Measurements from ENCODE around the gene KIF18B. TPM values are rescaled to one million over a fixed set of nuclear protein-coding genes. Genes with fewer than 3 reads are reported as not detected.

The KIF18B gene
- 23.3 TPM for polyA plus RNA-seq (2013, experiment 1 of 2)
- polyA plus RNA-seq (2013, experiment 2 of 2): 23.0 TPM

DNA sequence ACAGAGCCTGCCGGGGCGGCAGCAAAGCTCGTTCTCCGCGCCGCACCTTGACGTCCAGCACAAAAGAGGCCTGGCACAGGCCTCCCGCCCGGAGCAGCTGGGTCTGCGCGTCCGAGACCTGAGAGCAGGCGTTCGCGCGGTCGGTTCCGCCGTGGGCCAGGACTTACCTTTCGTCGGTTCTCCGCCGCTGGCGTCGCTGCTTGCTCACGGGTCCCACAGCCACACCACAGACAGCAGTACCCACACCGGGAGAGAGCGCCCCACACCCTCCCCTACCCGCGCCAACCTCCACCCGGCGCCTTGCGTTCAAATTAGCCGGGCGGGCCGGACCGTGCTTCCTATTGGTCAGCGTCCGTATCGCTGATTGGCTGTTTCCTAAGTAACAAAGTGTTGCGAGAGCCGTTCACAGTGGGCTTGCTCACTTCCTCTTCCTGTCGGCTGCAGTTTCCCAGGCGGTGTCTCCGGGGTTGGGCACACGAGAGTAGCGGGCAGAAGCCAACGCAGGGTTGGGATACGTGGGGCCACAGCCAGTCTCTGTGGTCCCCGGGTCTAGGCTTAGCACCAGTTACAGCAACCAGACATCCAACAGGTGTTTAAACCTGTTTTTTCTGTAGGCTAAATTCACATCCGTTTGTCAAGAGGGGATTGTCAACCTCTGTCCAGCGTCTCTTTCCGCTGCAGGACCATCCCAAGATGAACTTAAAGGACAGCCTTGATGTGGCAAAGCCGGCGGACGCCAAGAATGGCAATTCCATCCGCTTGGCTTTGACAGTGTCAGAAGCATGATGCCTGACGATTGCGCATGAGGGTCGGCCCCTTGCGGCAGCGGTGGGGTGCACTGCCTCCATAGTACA lies at the start of gene KIF18B:
Gene KIF18B (minus strand): TSS at position 313 of the 854 bp plus-strand sequence. CDS start 11,429 bp downstream, outside the sequence.
- H3K36me3 ChIP-seq (ENCODE audit: control insufficient read depth, insufficient read depth, low read length): no peaks in the 10 kb centered on the region
- peaks cover 21% of the 10 kb centered on the region for H3K79me2 ChIP-seq (ENCODE audit: control insufficient read depth, insufficient read depth, low read length)
- H4K8ac ChIP-seq (ENCODE audit: low read depth, low read length): no peak within 1 kb of the TSS
- peak within 1 kb of the TSS; percentile 98 for H3K56ac ChIP-seq (ENCODE audit: low read length)
- peak within 1 kb of the TSS; percentile 71 for H2BK5ac ChIP-seq (ENCODE audit: low read length)
- H3K79me1 ChIP-seq (ENCODE audit: low read length): peaks cover 4% of the 10 kb centered on the region
- H3K27ac ChIP-seq (ENCODE audit: low read depth, low read length): peak within 1 kb of the TSS; percentile 14
- no peak within 1 kb of the TSS for H2BK120ac ChIP-seq (ENCODE audit: low read depth, low read length)
- peaks cover 4% of the 10 kb centered on the region for H3K4me1 ChIP-seq (ENCODE audit: control insufficient read depth, low read depth, low read length)
- H3K27me3 ChIP-seq (ENCODE audit: insufficient read depth, low read length, poor library complexity): no peaks in the 10 kb centered on the region
- peak within 1 kb of the TSS; percentile 17 for H3K4ac ChIP-seq (ENCODE audit: low read depth, low read length)
- H3K4me2 ChIP-seq (ENCODE audit: low read length): peak within 1 kb of the TSS; percentile 96
- peak within 1 kb of the TSS; percentile 63 for H3K18ac ChIP-seq (ENCODE audit: low read length)
- H3K23ac ChIP-seq (ENCODE audit: low read length): peak within 1 kb of the TSS; percentile 6
- H3K9ac ChIP-seq (ENCODE audit: low read length): peak within 1 kb of the TSS; percentile 99
- H2AK5ac ChIP-seq (ENCODE audit: low read length): no peak within 1 kb of the TSS
- H3K4me3 ChIP-seq (ENCODE audit: low read length): peak within 1 kb of the TSS; percentile 89
- peak within 1 kb of the TSS; percentile 97 for H4K5ac ChIP-seq (ENCODE audit: low read length)
- DNase-seq: peak; percentile 98
- WGBS (ENCODE audit: extremely low coverage, insufficient coverage, low lambda C conversion rate): no CpG with 5 or more reads among the region's 62 CpGs
- H2BK15ac ChIP-seq (replicated peaks; ENCODE audit: low read depth): no peak within 1 kb of the TSS

DNA sequence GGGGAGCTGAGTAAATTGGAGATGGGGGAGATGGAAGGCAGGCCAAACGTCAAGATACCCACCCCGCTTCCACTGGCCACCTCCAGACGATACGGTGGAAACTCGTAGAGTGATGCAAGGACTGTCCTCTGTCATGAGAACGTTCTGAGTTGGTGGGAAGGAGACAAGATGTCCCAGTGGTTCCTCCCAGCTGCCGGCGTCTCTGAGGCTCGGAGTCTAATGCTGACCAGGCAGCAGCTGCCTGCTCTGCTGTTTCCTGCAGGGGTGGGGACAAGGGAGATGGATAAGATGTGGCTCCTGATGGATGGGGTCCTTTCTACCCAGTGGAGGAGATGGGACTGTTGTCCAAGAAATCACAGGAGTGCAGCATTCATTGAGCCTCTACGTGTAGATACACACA lies 48.7 kb upstream of the KIF18B start:
- Histone ChIP-seq H3K18ac (ENCODE audit: low read length) (no peak overlapping the region), H3K56ac (ENCODE audit: low read length) (no peak overlapping the region), H2BK15ac (replicated peaks; ENCODE audit: low read depth) (no peak overlapping the region), H3K4me2 (ENCODE audit: low read length) (no peak overlapping the region), H3K79me2 (ENCODE audit: control insufficient read depth, insufficient read depth, low read length) (no peaks in the 10 kb centered on the region), H2BK5ac (ENCODE audit: low read length) (no peak overlapping the region), H3K9ac (ENCODE audit: low read length) (no peak overlapping the region), H3K36me3 (ENCODE audit: control insufficient read depth, insufficient read depth, low read length) (no peaks in the 10 kb centered on the region), H4K8ac (ENCODE audit: low read depth, low read length) (no peak overlapping the region), H3K4ac (ENCODE audit: low read depth, low read length) (no peak overlapping the region), H3K79me1 (ENCODE audit: low read length) (no peaks in the 10 kb centered on the region), H3K4me1 (ENCODE audit: control insufficient read depth, low read depth, low read length) (no peaks in the 10 kb centered on the region), H3K23ac (ENCODE audit: low read length) (no peak overlapping the region), H3K27ac (ENCODE audit: low read depth, low read length) (no peak overlapping the region), H3K27me3 (ENCODE audit: insufficient read depth, low read length, poor library complexity) (no peaks in the 10 kb centered on the region), H2AK5ac (ENCODE audit: low read length) (no peak overlapping the region), H4K5ac (ENCODE audit: low read length) (no peak overlapping the region), H3K4me3 (ENCODE audit: low read length) (no peak overlapping the region), H2BK120ac (ENCODE audit: low read depth, low read length) (no peak overlapping the region)
- no CpG with 5 or more reads among the region's 10 CpGs for WGBS (ENCODE audit: extremely low coverage, insufficient coverage, low lambda C conversion rate)
- DNase-seq: no peak

DNA sequence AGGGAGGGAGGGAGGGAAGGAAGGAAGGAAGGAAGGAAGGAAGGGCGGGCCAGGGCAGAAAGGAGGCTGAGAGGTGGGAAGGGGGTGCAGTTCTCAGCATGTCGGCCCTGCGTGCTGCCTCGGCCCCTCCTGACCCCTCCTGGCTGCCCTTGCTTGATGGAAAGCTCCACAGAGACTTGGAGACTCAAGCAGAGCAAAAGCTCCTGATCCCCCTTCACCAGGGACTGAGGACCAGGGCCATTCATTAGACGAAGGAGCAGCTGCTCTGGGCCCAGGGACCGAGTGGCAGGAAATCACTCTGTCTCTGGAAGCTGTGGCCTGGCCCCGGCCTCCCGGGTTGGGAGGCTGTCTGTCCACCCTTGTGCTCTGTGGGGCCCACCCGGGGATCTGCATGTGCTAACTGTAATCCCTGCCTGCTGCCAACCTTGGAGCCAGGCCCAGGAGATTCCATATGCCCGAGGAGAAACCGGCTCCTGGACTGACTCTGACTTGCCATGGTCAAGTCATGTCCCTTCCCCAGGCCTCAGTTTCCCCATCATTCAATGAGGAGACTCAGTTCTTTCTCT lies 47.9 kb upstream of the KIF18B start:
- Histone ChIP-seq H3K4ac (ENCODE audit: low read depth, low read length) (no peak overlapping the region), H3K79me2 (ENCODE audit: control insufficient read depth, insufficient read depth, low read length) (no peaks in the 10 kb centered on the region), H3K4me1 (ENCODE audit: control insufficient read depth, low read depth, low read length) (no peaks in the 10 kb centered on the region), H3K79me1 (ENCODE audit: low read length) (no peaks in the 10 kb centered on the region), H2BK15ac (replicated peaks; ENCODE audit: low read depth) (no peak overlapping the region), H2AK5ac (ENCODE audit: low read length) (no peak overlapping the region), H2BK120ac (ENCODE audit: low read depth, low read length) (no peak overlapping the region), H3K18ac (ENCODE audit: low read length) (no peak overlapping the region), H3K4me3 (ENCODE audit: low read length) (no peak overlapping the region), H3K27me3 (ENCODE audit: insufficient read depth, low read length, poor library complexity) (no peaks in the 10 kb centered on the region), H3K9ac (ENCODE audit: low read length) (no peak overlapping the region), H3K23ac (ENCODE audit: low read length) (no peak overlapping the region), H3K4me2 (ENCODE audit: low read length) (no peak overlapping the region), H3K36me3 (ENCODE audit: control insufficient read depth, insufficient read depth, low read length) (no peaks in the 10 kb centered on the region), H2BK5ac (ENCODE audit: low read length) (no peak overlapping the region), H3K56ac (ENCODE audit: low read length) (no peak overlapping the region), H4K5ac (ENCODE audit: low read length) (no peak overlapping the region), H4K8ac (ENCODE audit: low read depth, low read length) (no peak overlapping the region), H3K27ac (ENCODE audit: low read depth, low read length) (no peak overlapping the region)
- WGBS (ENCODE audit: extremely low coverage, insufficient coverage, low lambda C conversion rate): no CpG with 5 or more reads among the region's 11 CpGs
- DNase-seq: no peak

DNA sequence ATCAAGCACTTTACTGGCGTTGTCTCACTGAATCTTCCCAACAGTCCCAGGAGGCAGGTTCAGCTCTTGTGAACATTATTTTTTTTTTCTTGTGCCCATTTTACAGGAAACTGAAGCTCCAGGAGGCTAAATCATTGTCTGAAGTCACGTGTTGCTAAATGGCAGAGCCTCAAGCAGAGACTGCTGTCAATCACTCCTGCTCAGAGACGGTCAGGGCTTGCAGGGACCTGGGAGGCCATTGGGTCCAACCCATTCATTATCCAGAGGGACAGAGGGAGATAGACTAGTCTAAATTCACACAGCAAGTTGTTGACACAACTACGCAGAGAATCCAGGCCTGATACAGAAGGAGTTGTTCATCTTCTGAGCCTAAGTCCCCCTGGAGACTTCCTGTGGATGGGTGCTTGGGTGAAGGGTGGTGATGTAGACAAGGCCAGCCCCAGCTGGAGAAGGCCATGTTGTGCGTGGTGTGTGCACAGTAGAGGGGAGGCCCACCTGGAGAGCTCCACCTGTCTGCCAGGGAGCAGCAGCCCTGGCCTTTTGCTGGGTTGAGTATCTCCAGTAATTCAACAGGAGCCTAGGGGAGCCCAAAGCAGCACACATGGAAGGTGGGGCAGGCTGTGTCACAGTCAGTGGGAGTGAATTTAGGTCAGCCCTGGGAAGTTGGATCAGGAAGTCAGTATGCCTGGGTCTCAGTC lies 44.8 kb upstream of the KIF18B start:
- Histone ChIP-seq H2BK15ac (replicated peaks; ENCODE audit: low read depth) (no peak overlapping the region), H3K36me3 (ENCODE audit: control insufficient read depth, insufficient read depth, low read length) (no peaks in the 10 kb centered on the region), H3K56ac (ENCODE audit: low read length) (no peak overlapping the region), H3K18ac (ENCODE audit: low read length) (no peak overlapping the region), H3K4me2 (ENCODE audit: low read length) (no peak overlapping the region), H3K9ac (ENCODE audit: low read length) (no peak overlapping the region), H4K8ac (ENCODE audit: low read depth, low read length) (no peak overlapping the region), H3K79me2 (ENCODE audit: control insufficient read depth, insufficient read depth, low read length) (no peaks in the 10 kb centered on the region), H3K4ac (ENCODE audit: low read depth, low read length) (no peak overlapping the region), H3K27me3 (ENCODE audit: insufficient read depth, low read length, poor library complexity) (no peaks in the 10 kb centered on the region), H2BK5ac (ENCODE audit: low read length) (no peak overlapping the region), H4K5ac (ENCODE audit: low read length) (no peak overlapping the region), H3K4me1 (ENCODE audit: control insufficient read depth, low read depth, low read length) (no peaks in the 10 kb centered on the region), H3K4me3 (ENCODE audit: low read length) (no peak overlapping the region), H2BK120ac (ENCODE audit: low read depth, low read length) (no peak overlapping the region), H2AK5ac (ENCODE audit: low read length) (no peak overlapping the region), H3K27ac (ENCODE audit: low read depth, low read length) (no peak overlapping the region), H3K23ac (ENCODE audit: low read length) (no peak overlapping the region), H3K79me1 (ENCODE audit: low read length) (no peaks in the 10 kb centered on the region)
- WGBS (ENCODE audit: extremely low coverage, insufficient coverage, low lambda C conversion rate): no CpG with 5 or more reads among the region's 5 CpGs
- DNase-seq: no peak

DNA sequence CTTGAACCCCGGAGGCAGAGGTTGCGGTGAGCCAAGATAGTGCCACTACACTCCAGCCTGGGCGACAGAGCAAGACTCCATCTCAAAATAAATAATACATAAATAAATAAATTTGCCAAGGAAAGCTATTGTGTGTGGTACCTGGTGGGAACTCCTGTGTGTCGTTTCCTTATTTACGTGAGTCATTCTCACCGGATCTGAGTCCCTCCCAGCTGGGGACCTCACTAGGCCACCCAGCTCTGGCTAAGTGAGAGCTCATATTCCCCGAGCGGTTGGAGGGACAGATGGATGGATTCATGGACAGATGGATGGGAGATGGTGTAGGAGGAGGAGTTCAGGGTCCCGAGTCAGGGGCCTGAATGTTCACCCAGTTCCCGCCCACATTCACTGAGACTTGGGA lies 43.4 kb upstream of the KIF18B start:
- H3K9ac ChIP-seq (ENCODE audit: low read length): no peak overlapping the region
- no peak for DNase-seq
- no peak overlapping the region for H2BK5ac ChIP-seq (ENCODE audit: low read length)
- no peak overlapping the region for H3K4me2 ChIP-seq (ENCODE audit: low read length)
- H3K23ac ChIP-seq (ENCODE audit: low read length): no peak overlapping the region
- no peaks in the 10 kb centered on the region for H3K79me1 ChIP-seq (ENCODE audit: low read length)
- no peaks in the 10 kb centered on the region for H3K79me2 ChIP-seq (ENCODE audit: control insufficient read depth, insufficient read depth, low read length)
- no peak overlapping the region for H3K4me3 ChIP-seq (ENCODE audit: low read length)
- no peaks in the 10 kb centered on the region for H3K36me3 ChIP-seq (ENCODE audit: control insufficient read depth, insufficient read depth, low read length)
- H2BK120ac ChIP-seq (ENCODE audit: low read depth, low read length): no peak overlapping the region
- no peak overlapping the region for H2BK15ac ChIP-seq (replicated peaks; ENCODE audit: low read depth)
- H3K27ac ChIP-seq (ENCODE audit: low read depth, low read length): no peak overlapping the region
- H2AK5ac ChIP-seq (ENCODE audit: low read length): no peak overlapping the region
- no peaks in the 10 kb centered on the region for H3K4me1 ChIP-seq (ENCODE audit: control insufficient read depth, low read depth, low read length)
- no peak overlapping the region for H3K18ac ChIP-seq (ENCODE audit: low read length)
- H4K5ac ChIP-seq (ENCODE audit: low read length): no peak overlapping the region
- no peak overlapping the region for H3K56ac ChIP-seq (ENCODE audit: low read length)
- WGBS (ENCODE audit: extremely low coverage, insufficient coverage, low lambda C conversion rate): no CpG with 5 or more reads among the region's 10 CpGs
- no peaks in the 10 kb centered on the region for H3K27me3 ChIP-seq (ENCODE audit: insufficient read depth, low read length, poor library complexity)
- H3K4ac ChIP-seq (ENCODE audit: low read depth, low read length): no peak overlapping the region
- H4K8ac ChIP-seq (ENCODE audit: low read depth, low read length): no peak overlapping the region

Measured in mesendoderm (in vitro differentiated cells).